HUES48 (cell line): Measurements from ENCODE around the gene MTA1.

Experiments
- H3K27ac ChIP-seq: one replicate; pipeline ENCODE4 v1.7.0; 2013; ENCODE audit warnings: low read depth, low read length, inconsistent platforms
- H3K27me3 ChIP-seq: 2 replicates; pipeline ENCODE4 v1.6.1; 2013; ENCODE audit warnings: mild to moderate bottlenecking, low read length; ENCODE audit not compliant: control insufficient read depth, insufficient read depth
- H3K36me3 ChIP-seq: 2 replicates; pipeline ENCODE4 v1.6.1; 2013; ENCODE audit warnings: low read length; ENCODE audit not compliant: control insufficient read depth, insufficient read depth
- H3K4me1 ChIP-seq: 2 replicates; pipeline ENCODE4 v1.6.1; 2013; ENCODE audit warnings: mild to moderate bottlenecking, low read length; ENCODE audit not compliant: control insufficient read depth, insufficient read depth
- H3K4me3 ChIP-seq: 2 replicates; pipeline ENCODE4 v1.5.1; 2013; ENCODE audit warnings: mild to moderate bottlenecking, low read depth, low read length
- H3K9ac ChIP-seq: 2 replicates; pipeline ENCODE4 v1.6.1; 2013; ENCODE audit warnings: mild to moderate bottlenecking, low read depth, low read length, moderate library complexity
- H3K9me3 ChIP-seq: 2 replicates; pipeline ENCODE4 v1.6.1; 2013; ENCODE audit warnings: low read length; ENCODE audit not compliant: control insufficient read depth, insufficient read depth

MTA1 gene

GRCh38 chr14:105492031-105492970, 72.7 kb downstream of the MTA1 start:
- Histone ChIP-seq H3K9me3 (peaks cover 3% of the 10 kb centered on the region; the same call in 1 of the 2 replicates), H3K27me3 (peaks cover 29% of the 10 kb centered on the region), H3K9ac (no peak overlapping the region), H3K36me3 (no peaks in the 10 kb centered on the region; the same call in 1 of the 2 replicates), H3K4me3 (peak overlapping the region; percentile 45), H3K27ac (no peak overlapping the region), H3K4me1 (no peaks in the 10 kb centered on the region; the same call in 1 of the 2 replicates)

GRCh38 chr14:105492971-105493871, 73.6 kb downstream of the MTA1 start:
- Histone ChIP-seq H3K4me1 (no peaks in the 10 kb centered on the region; the same call in 1 of the 2 replicates), H3K36me3 (no peaks in the 10 kb centered on the region; the same call in 1 of the 2 replicates), H3K27me3 (peaks cover 20% of the 10 kb centered on the region), H3K4me3 (no peak overlapping the region), H3K27ac (no peak overlapping the region), H3K9ac (no peak overlapping the region), H3K9me3 (peaks cover 3% of the 10 kb centered on the region; the same call in 1 of the 2 replicates)

- H3K27ac ChIP-seq = no peak overlapping the region
- H3K4me3 ChIP-seq = no peak overlapping the region
- no peak overlapping the region for H3K9ac ChIP-seq
- H3K4me1 ChIP-seq = no peaks in the 10 kb centered on the region; the same call in 1 of the 2 replicates
- H3K36me3 ChIP-seq = no peaks in the 10 kb centered on the region; the same call in 1 of the 2 replicates
- H3K27me3 ChIP-seq = peaks cover 11% of the 10 kb centered on the region
- peaks cover 3% of the 10 kb centered on the region; the same call in 1 of the 2 replicates for H3K9me3 ChIP-seq
These were observed 74.4 kb downstream of the MTA1 start for GRCh38 chr14:105493921-105494605.

- Histone ChIP-seq H3K36me3 (no peaks in the 10 kb centered on the region; the same call in 1 of the 2 replicates), H3K4me1 (no peaks in the 10 kb centered on the region; the same call in 1 of the 2 replicates), H3K27ac (no peak overlapping the region), H3K9ac (no peak overlapping the region), H3K9me3 (peaks cover 3% of the 10 kb centered on the region; the same call in 1 of the 2 replicates), H3K4me3 (no peak overlapping the region), H3K27me3 (peaks cover 6% of the 10 kb centered on the region; the same call in 1 of the 2 replicates)
These were observed 74.9 kb downstream of the MTA1 start for GRCh38 chr14:105494606-105494929.

DNA sequence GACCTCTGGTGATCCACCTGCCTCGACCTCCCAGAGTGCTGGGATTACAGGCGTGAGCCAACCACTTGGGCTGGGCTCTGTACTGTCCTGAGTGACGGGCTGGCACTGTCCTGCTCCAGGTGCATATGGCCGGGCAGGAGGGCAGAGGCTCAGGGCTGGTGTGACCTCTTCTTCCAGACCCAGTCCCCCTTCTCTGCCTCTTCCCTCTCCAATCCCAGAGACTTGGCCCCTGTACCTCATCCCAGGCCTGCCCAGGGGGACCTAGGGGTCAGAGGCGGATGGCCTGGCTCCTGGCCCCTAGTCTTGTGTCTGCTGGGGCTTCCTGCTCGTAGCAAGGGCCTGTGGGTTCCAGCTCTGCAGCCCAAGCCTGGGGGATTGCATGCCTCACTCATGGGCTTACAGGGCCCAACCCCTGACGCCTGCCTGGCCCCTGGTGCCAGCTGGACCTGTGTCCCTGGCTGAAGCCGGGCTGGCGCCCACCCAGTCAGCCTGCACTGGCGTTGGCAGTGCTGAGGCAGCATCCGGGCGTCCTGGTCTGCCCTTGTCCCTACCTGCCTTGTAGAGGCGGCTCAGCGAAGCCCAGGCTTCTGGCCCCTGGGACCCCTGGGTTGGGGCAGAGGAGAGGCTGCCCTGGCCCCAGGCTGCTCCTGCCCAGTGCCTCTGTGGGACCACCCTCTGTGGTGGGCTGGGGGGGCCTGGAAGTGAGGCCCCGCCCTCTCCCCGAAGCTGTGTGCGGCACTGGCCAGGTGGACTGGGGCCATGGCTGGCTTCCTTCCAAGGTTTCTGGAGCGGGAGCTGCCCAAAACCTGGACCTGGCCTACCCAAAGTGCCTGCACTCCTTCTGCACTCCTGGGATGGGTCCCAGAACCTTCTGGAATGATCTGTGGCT, 75.7 kb downstream of the MTA1 start:
- Histone ChIP-seq H3K4me3 (no peak overlapping the region), H3K27ac (no peak overlapping the region), H3K9ac (no peak overlapping the region), H3K4me1 (no peaks in the 10 kb centered on the region), H3K27me3 (no peaks in the 10 kb centered on the region), H3K36me3 (no peaks in the 10 kb centered on the region; the same call in 1 of the 2 replicates), H3K9me3 (peaks cover 3% of the 10 kb centered on the region; the same call in 1 of the 2 replicates)

DNA sequence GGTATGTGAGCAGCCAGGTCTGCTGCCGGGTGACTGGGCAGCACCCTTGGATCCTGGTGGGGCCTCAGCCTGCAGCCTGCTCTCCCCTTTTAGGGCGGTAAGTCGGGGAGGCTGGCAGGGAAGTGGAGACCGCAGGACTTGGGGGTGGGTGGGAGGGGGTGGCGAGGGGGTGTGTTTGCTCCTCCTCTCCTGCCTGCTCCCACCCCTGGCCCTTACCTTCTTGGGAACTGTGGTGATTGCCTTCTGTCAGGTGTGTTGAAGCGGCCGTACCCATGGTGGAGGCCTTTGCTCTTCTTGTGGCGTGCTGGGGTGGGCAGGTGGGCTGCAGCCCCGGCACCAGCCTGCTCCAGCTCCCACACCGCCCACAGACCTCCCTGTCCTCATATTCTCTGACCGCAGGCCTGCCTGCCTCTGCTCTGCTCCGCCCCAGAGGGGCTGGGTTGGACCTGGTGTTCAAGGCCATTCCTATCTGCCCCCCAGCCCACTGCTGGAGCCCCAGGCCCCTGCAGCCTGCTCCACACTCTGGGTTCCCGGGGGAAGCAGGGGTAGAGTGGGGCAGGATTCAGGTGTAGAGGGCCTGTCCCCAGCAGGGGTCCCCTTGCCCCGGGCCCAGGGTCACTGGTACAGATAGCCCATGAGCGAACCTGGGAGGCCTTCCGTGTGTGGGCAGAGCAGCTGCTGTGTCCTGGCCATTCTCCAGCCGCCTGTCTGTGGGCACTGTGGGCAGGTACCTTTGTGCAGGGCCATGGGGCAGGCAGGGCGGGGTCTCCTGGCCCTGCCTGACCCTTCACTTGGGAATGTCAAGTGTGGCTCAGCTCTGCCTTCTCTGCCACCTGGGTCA, 76.6 kb downstream of the MTA1 start:
- Histone ChIP-seq H3K9me3 (peaks cover 3% of the 10 kb centered on the region; the same call in 1 of the 2 replicates), H3K4me1 (no peaks in the 10 kb centered on the region), H3K36me3 (no peaks in the 10 kb centered on the region; the same call in 1 of the 2 replicates), H3K27me3 (no peaks in the 10 kb centered on the region), H3K27ac (no peak overlapping the region), H3K4me3 (no peak overlapping the region), H3K9ac (no peak overlapping the region)

GRCh38 chr14:105496831-105497591, 77.4 kb downstream of the MTA1 start:
- H3K4me1 ChIP-seq = no peaks in the 10 kb centered on the region
- H3K27ac ChIP-seq = no peak overlapping the region
- no peak overlapping the region for H3K4me3 ChIP-seq
- no peaks in the 10 kb centered on the region; the same call in 1 of the 2 replicates for H3K9me3 ChIP-seq
- H3K9ac ChIP-seq = no peak overlapping the region
- no peaks in the 10 kb centered on the region; the same call in 1 of the 2 replicates for H3K36me3 ChIP-seq
- H3K27me3 ChIP-seq = no peaks in the 10 kb centered on the region

DNA sequence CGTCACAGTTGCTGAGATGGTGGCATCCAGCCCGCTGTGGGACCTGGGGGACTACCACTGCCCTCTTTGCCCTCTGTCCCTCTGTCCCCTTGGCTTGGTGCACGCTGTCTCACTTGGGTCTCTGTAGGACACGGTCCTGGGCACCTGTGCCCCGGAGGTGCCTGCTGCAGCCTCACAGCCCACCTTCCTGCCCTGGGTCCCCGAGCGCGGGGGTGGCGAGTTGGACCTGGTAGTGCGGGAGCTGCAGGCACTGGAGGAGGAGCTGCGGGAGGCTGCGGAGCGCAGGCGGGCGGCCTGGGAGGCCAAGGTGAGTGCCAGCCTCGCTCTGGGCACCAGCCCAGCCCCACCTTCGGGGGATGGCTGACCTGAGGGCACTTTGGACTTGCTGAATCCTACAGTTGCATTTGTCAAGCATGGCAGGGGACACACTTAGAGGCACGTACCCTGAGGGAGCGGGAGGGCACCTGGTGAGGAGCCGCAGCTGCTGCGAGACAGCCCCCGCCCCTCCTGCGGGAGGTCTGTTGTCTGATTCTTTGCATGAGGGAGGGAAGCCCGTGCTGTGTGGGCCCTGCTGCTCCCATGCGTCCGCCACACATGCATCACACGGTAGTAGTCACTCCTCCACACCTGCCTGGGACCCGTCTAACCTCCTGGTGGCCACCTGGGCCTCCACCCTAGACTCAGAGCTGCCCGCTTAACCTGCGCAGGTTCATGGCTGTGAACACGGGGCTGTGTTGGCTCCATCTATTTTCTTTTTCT, 78.2 kb downstream of the MTA1 start:
- Histone ChIP-seq H3K27me3 (no peaks in the 10 kb centered on the region), H3K4me3 (no peak overlapping the region), H3K9me3 (no peaks in the 10 kb centered on the region; the same call in 1 of the 2 replicates), H3K27ac (no peak overlapping the region), H3K4me1 (no peaks in the 10 kb centered on the region), H3K9ac (no peak overlapping the region), H3K36me3 (no peaks in the 10 kb centered on the region; the same call in 1 of the 2 replicates)
